Measurements from ENCODE around the gene ETV2.
"Not testable (repeated sequence)": the region's sequence is repeated elsewhere in the genome, so short reads cannot be mapped to it uniquely, and the experiment has no call there.

The ETV2 gene

DNA sequence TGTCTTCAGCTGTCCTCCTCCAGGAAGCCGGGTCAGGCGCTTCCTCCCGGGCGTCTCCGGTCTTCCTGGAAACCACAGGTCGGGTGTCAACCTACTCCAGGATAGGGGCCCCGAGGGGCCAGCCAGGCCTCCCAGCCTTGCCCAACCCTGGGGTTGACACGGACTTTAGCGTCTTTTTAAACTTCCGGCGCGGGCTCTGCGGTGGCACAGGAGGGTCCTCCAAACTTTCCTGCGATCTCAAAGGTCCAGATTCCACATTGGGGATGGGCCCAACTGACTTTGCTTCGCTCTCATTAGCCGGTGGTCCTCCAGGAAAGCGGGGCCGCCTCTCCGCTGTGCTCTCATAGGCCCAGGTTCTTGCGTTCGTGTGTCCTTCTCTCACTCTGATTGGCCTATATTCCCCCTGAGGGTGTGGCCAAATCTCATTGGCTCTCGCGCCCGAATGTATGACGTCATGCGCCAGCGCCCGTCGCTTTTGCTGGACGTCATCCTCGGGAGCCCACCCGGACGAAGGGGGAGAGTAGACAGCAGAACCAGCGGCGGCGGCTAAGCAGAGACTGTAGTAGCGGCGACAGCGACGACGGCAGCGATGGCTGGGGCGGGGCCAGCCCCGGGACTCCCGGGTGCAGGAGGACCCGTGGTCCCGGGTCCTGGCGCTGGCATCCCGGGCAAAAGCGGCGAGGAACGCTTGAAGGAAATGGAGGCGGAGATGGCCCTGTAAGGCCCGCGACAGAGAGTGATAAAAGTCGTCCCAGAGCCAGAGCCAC lies 12.8 kb upstream of the ETV2 start, which contains the start of gene RBM42:
Gene RBM42, plus strand, starts transcription at position 472 of the 767 bp plus-strand sequence. Its CDS starts 118 bp downstream, at position 590.
- peak; percentile 81 to 99 (median 94) for DNase-seq

DNA sequence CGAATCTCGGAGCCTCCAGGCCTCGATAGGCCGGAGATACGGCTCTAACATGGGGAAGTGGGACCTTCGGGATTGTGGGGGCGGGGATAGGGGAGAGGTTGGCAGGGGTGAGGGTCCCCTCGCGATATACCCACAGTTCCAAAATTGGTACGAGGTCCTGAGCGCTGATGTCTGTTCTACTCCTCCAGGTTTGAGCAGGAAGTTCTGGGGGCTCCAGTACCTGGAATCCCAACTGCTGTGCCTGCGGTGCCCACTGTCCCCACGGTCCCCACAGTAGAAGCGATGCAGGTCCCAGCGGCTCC lies 12.3 kb upstream of the ETV2 start:
- DNase-seq = no peak

DNA sequence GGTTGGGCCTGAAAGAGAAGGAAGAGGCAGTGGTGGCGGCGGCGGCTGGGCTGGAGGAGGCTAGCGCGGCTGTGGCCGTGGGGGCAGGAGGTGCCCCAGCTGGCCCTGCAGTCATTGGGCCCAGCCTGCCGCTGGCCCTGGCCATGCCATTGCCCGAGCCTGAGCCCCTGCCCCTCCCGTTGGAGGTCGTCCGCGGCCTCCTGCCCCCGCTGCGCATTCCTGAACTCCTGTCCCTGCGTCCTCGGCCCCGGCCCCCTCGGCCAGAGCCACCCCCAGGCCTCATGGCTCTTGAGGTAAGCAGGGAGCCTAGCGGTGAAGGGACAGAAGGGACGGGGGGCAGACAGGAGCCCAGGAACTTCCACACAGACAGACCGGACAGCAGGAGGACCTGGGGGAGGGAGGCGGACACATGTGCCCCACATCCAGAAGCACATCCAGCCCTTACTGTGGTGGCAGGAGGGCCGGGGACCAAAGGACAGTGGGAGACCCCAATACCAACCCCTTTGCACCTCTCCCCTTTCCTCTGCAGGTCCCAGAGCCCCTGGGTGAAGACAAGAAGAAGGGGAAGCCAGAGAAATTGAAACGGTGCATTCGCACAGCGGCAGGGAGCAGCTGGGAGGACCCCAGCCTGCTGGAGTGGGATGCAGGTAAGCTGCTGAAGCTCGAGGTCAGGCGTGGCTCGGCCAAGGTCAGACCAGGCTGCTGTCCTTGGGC lies 7.7 kb upstream of the ETV2 start:
- DNase-seq = no peak

DNA sequence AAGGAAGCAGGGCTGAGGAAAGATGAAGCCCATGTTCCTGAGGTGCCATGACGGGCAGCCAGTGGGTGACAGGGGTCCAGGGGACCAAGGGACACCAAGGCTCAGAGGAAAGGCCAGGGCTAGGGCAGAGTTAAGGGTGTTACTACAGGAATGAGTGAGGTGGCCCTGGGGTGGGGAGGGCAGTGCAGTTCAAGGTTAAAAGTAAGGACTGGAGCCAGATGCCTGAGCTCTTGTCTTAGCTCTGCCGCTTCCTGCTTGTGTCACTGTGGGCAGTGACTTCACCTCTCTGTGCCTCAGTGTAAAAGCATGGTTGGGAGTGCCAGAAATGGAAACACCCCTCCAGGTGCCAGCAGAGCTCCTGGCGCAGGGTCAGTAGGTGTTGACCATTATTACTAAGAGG lies 4.9 kb upstream of the ETV2 start:
- no peak for DNase-seq

DNA sequence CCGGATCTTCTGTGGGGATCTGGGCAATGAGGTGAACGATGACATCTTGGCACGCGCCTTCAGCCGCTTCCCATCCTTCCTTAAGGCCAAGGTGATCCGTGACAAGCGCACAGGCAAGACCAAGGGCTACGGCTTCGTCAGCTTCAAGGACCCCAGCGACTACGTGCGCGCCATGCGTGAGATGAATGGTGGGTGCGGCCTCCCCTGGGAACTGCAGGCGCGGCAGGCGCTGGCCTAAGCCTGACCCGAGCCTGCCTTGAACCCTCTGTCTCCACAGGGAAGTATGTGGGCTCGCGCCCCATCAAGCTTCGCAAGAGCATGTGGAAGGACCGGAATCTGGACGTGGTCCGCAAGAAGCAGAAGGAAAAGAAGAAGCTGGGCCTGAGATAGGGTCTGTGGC lies 4.4 kb upstream of the ETV2 start:
- DNase-seq = no peak

DNA sequence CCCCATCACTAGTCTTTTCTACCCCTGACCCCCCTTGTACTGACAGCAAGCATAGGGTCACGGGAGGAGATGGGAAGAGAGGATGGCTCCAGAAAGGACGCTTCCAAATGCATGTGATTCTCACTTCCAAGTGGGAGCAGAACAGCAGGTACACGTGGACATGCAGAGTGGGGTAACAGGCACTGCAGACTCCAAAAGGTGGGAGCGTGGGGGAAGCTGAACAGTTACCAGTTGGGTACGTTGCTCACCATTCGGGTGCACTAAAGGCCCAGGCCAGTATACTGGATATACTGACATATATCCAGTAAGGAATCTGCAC lies 2.3 kb upstream of the ETV2 start:
- DNase-seq = no peak

DNA sequence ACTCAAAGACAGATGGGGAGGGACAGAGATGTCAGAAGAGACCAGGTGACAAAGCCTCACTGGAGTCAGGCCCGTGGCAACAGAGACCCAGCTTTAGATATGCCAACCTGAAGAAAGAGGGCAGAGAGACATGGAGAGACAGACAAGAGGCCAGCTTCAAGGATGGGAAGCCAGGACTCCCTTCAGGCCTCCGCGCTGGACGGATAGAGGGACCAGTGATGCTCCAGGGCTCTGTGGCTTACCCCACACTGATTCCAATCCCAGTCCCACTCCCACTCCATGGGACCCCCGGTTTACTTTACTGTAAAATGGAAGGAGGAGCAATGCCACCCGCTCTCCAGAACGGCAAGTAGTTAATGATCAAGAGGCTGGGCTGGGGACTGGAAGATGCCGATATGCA lies 1.7 kb upstream of the ETV2 start:
- no peak for DNase-seq

DNA sequence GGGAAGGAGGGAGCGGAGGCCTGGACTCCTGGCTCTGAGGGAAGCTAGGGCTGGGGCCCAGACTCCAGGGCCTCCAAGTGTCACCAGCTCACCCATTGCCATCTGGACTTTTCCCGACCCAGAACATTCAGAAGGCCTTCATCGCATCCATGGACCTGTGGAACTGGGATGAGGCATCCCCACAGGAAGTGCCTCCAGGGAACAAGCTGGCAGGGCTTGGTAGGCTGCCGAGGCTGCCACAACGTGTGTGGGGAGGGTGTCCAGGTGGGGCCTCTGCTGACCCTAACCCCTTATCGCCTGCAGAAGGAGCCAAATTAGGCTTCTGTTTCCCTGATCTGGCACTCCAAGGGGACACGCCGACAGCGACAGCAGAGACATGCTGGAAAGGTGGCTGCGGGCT lies 767 bp downstream of the ETV2 start:
- DNase-seq = no peak

DNA sequence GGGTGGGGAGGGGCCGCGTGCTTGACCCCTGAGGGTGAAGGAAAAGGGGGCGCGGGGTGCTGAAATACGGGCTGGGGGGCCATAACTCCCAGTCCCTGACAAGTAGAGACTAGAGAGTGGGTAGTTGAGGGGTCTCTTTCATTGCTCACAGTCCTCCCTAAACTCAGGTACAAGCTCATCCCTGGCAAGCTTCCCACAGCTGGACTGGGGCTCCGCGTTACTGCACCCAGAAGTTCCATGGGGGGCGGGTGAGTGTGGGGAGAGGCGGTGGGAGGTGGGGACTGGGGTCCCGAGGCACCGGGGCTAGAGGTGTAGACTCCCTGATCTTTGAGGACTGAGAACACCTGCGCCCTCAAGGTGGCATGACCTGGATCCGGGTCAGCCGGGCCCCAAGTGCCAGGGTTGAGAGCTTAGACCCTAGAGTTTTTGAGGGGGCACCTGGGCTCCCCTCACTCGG lies 1.3 kb downstream of the ETV2 start:
- DNase-seq = no peak

DNA sequence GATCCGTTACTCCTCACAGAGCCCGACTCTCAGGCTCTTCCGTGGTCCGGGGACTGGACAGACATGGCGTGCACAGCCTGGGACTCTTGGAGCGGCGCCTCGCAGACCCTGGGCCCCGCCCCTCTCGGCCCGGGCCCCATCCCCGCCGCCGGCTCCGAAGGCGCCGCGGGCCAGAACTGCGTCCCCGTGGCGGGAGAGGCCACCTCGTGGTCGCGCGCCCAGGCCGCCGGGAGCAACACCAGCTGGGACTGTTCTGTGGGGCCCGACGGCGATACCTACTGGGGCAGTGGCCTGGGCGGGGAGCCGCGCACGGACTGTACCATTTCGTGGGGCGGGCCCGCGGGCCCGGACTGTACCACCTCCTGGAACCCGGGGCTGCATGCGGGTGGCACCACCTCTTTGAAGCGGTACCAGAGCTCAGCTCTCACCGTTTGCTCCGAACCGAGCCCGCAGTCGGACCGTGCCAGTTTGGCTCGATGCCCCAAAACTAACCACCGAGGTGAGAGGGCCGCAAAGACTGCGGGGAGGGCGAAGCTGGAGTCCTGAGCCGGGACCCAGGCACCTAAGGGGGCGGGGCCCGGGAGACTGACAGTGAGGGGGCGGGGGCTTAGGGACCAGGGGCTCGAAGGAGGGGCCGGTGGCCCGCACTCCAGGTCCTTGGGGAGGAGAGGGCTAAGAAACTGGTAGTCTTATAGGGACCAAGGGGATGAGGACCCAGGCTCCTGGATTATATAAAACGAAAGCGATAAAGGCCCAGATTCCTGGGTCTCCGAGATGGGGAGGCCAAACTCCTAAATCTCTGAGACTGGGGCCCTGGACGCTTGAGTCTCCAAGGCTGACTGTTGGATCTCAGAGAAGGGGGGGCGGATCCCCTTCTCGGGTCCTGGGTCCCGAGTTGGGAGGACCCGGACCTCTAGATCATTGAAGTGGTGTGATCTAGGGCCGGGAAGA lies 2.0 kb downstream of the ETV2 start:
- DNase-seq = peak; percentile 62 to 92 (median 72)

DNA sequence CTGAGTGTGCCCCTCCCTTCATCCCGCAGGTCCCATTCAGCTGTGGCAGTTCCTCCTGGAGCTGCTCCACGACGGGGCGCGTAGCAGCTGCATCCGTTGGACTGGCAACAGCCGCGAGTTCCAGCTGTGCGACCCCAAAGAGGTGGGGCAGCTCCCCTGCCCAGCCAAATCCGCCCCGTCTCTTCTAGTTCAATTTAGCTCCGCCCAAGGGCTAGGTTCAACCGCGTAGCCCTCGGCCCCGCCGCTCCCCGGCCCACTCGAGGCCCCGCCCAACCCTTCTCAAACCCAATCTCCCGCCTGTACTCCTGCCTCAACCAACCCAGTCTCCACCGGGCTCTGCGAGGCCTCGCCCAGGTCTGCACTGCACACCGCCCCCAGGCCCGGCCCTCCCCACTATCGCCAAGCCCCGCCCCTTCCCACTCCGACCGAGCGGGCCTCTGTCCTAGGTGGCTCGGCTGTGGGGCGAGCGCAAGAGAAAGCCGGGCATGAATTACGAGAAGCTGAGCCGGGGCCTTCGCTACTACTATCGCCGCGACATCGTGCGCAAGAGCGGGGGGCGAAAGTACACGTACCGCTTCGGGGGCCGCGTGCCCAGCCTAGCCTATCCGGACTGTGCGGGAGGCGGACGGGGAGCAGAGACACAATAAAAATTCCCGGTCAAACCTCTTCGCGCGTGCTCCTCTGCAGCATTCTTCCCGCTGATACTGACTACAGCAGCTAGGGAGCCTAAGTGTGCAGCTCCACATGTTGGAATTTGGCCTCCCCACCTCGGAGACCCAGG lies 2.9 kb downstream of the ETV2 start:
- DNase-seq = peak; percentile 90 to 99 (median 94)

DNA sequence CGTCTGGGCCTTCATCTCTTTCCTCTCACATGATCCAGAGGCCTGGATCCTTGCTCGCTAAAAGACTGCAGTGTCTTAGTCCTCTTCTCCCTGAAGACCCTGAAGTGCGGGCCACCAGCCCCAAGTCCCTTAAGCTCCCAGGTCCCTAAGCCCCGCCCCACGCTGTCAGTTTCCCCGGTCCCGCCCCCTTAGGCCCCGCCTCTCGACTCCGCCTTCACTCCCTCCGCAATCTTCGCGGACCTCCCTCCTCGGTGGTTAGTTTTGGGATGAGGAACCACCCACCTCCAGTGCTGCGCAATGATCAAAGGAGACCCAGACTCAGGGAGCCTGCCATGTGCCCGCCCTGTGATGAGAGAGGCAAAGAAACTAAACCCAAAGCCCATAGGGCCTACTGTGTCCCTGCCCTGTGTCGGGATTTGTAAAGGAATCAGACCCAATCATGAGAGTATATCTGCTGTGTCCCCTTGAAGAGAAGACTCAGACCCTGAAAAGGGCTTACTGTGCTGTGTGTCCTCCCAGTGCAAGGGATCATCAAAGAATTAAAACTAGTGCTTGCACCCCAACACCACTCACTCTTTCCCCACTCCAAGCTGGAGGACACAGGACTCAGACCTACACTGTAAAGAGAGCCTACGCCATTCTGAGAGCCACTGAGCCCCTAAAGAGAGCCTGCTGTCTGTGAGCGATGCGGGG lies 3.6 kb downstream of the ETV2 start:
- DNase-seq = peak; percentile 34 to 83 (median 70)

DNA sequence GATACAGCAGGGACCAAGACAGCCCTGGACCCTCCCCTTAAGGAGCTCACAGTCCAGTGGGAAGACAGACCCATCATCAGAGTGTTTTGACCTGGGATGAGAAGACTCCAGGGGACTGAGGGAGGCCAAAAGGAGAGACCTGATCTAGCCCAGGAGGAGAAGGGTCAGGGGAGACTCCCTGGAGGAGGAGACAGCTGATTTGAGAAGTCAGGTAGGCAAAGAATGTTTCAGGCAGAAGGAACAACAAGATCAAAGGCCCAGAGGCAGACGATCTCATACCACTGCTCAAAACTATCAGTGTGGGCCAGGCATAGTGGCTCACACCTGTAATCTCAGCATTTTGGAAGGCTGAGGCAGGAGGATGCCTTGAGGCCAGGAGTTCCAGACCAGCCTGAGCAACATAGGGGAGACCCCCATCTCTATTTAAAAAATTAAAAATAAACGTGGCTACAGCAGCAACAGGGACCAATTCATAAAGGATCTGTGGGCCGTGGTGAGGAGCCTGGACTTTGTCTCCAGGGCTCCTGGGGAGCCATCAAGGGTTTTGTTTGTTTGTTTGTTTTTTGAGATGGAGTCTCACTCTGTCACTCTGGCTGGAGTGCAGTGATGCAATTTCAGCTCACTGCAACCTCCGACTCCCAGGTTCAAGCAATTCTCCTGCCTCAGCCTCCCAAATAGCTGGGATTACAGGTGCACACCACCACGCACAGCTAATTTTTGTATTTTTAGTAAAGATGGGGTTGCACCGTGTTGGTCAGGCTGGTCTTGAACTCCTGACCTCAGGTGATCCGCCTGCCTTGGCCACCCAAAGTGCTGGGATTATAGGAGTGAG lies 4.4 kb downstream of the ETV2 start:
- DNase-seq = no peak

DNA sequence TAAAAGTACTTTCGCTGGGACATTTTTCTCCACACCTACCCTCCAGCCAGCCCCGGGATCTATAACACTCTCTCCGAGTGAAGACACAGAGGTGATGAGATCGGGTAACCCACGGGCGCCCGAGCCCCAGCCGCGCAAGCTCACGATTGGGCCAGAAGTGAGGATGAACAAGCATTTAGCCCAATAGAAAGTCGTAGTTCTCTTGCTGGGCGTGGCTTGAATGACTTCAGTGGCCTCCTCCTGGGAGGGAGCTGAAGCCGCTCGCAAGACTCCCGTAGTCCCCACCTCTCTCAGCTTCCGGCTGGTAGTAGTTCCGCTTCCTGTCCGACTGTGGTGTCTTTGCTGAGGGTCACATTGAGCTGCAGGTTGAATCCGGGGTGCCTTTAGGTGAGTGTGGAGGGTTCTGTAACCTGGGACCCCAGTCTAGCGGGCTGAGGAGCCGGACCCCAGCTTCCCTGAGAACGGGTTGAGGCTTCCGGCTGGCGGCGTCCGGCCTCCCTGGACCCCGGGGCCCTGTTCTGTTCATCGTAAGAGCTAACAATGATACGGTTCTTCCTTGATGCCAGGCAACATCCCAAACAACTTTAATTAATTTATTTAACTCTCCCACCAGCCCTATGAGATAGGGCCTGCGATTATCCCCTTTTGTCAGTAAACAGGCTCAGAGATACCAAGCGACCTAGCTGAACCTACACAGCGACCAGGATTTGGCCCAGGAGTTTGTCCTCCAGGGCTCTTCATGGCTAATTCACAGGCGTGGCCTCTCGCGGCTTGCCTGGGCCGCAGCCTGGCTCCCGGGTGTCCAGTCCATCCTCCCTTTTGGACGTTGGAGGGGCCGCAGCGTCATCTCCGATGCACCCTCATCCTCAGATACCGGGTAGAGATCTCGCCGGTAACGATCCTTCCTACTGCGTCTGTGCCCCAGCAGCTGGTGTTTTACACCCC lies 6.7 kb downstream of the ETV2 start, which contains the start of gene COX6B1:
Gene COX6B1, plus strand, starts transcription at position 307 of the 945 bp plus-strand sequence. CDS start 2,921 bp downstream, outside the sequence.
- peak; percentile 68 to 99 (median 88) for DNase-seq

DNA sequence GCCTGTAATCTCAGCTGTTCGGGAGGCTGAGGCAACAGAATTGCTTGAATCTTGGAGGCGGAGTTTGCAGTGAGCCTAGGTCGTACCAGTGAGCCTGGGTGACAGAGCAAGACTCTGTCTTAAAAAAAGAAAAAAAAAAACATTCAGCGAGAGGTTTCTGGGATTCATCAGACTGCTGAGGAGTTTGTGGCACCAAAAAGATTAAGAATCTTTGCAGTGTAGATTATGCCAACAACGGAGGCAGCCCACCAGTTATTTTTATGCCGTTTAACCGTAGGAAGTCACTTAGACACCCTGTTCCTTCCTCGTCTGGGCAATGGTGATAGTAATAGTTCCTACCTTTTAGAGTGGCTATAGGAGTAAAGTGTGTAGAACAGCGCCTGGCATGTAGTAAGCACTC lies 9.0 kb downstream of the ETV2 start:
- DNase-seq = no peak

DNA sequence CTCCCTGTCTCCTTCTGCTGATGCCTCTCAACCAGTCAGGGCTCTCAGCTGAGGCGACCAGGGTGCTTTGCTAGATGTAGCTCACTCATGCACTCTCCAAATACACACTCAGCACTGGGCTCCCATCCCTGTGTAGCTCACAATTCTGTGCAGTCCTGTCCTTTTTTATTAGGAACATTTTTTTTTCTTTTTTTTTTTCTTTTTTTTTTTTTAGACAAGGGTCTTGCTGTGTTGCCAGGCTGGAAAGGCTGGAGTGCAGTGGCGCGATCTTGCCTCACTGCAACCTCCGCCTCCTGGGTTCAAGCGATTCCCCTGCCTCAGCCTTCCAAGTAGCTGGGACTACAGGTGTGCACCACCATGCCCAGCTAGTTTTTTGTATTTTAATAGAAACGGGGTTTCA lies 13.3 kb downstream of the ETV2 start:
- not testable (repeated sequence) for DNase-seq

DNA sequence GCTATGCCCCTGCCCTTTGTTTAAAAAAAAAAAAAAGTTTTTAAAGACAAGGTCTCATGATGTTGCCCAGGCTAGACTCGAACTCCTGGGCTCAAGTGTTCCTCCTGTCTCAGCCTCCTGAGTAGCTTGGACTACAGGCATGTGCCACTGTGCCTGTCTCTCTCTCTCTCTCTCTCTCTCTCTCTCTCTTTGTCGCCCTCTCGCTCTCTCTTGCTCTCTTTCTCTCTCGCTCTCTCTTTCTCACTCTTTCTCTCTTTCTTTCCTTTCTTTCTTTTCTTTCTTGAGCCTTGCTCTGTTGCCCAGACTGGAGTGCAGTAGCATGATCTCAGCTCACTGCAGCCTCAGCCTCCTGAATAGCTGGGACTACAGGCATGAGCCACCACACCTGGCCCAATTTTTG lies 14.1 kb downstream of the ETV2 start:
- no peak for DNase-seq

DNA sequence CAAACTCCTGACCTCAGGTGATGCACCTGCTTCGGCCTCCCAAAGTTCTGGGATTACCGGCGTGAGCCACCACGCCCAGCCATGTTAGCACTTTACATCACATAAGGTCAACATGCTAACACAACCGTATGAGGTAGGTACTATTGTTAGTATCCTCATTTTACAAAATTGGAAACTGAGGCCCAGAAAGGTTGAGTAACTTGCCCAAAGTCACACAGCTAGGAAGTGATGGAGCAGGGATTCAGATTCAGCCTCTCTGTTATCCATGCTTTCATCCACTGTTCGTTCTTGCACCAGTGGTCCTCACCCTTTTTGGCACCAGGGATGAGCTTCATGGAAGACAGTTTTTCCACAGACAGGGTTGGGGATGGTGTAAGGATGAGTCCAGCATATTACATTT lies 15.2 kb downstream of the ETV2 start:
- DNase-seq = no peak

DNA sequence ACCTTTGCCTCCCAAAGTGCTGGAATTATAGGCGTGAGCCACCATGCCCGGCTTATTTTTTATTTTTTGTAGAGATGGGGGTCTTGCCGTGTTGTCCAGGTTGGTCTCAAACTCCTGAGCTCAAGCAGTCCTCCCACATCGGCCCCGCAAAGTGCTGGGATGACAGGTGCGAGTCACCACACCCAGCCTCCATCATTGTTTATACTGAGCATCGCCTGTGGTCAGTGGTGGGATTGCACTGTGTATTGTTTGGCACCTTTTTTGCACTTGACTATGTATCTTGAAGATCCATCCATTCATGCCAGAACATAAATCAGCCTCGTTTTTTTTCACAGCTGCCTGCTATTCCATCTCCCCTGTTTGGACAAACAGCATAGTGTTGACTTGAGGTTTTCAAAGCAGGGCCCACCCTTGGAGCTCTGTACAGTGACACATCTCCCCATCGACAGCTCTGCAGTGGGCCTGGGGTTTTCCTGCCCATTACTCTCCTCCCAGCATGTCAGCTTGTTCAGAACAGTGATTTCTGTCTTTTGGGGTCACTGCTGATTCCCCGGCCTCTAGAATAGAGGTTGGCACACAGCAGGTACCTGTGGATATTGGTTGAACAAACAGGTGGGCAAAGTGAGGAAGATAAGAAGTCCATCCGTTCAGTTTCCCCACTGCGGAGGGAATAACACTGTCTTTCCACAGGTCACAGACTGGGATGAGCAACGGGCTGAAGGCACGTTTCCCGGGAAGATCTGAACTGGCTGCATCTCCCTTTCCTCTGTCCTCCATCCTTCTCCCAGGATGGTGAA lies 16.6 kb downstream of the ETV2 start:
- DNase-seq = no peak
